ENCODE measurements around the gene DPCD. TPM values are rescaled to one million over a fixed set of nuclear protein-coding genes. Genes with fewer than 3 reads are reported as not detected.

The DPCD gene
- polyA plus RNA-seq, 1 of the 3 experiments (the other 2 are of a cell fraction), result 106 TPM

DNA sequence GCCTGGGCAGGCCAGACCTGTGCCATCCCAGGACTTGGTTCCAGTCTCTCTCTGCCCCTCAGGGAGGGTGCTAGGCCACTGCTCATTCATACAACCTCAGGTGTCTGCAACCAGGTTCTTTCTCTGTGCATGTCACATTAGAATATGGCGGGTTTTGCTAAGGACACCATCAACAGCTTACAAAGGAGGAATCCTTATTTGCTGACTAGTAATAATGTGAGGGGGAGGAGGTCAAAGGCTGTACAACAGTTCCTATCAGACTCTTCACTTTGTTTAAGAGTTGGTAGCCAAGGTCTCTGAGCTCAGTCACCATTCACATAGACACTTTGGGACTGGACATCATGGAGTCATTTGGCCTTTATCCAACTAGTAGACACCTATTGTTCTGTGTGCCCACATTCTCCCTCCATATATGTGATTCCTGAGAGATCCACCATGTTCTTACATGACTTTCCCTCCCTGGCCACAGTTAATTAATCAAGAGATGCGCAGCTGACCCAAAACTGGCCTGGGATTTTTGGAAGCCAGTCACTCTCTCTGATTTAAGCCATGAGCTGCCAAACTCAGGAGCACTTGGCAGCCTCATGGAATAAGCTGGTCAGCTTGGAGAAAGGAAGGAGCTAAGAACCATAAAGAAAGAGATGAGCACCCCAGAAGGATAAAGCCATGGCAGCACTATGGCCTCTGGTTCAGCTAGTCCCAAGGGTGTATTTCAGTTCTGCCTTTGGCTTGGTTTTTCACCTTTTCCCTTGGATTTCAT, 51.2 kb downstream of the DPCD start:
- CTCF ChIA-PET, result interaction anchor here (1.0 to 1.1 kb wide), 2 partner anchors 12 to 37 kb away, joined by 3 to 5 read pairs; no protein-coding TSS in a partner anchor
- Histone ChIP-seq H3K4me3 (ENCODE audit: low read depth in 2 of 2, low read length in 1 of 2) (no peak overlapping the region), H3K4me1 (ENCODE audit: control insufficient read depth in 1 of 2, insufficient read depth in 2 of 2, low read depth in 1 of 2, low read length in 1 of 2) (no peaks in the 10 kb centered on the region), H3F3A (replicated peaks; ENCODE audit: insufficient read depth) (no peaks in the 10 kb centered on the region), H3K4me2 (no peak overlapping the region), H4K20me1 (ENCODE audit: insufficient read depth) (no peaks in the 10 kb centered on the region), H3K9ac (no peak overlapping the region), H3K9me2 (no peaks in the 10 kb centered on the region), H3K79me2 (ENCODE audit: insufficient read depth) (no peaks in the 10 kb centered on the region), H3K36me3 (replicated peaks in 1 of 2; ENCODE audit: control insufficient read depth in 1 of 2, insufficient read depth in 2 of 2, low read length in 1 of 2) (peaks cover 8 to 9% of the 10 kb centered on the region in 2 experiments), H3K9me3 (no peaks in the 10 kb centered on the region), H3K27ac (ENCODE audit: low read depth in 2 of 2, low read length in 1 of 2) (no peak overlapping the region), H2AFZ (ENCODE audit: low read depth) (no peak overlapping the region), H3K27me3 (ENCODE audit: insufficient read depth) (no peaks in the 10 kb centered on the region)
- no peak for DNase-seq
- TF ChIP-seq JUND (IDR thresholded peaks at IDR 0.05), result no peak
- TF ChIP-seq POLR2AphosphoS5 (IDR thresholded peaks at IDR 0.05; ENCODE audit: low read depth, low read length), result no peak
- TF ChIP-seq, protein P1, sequence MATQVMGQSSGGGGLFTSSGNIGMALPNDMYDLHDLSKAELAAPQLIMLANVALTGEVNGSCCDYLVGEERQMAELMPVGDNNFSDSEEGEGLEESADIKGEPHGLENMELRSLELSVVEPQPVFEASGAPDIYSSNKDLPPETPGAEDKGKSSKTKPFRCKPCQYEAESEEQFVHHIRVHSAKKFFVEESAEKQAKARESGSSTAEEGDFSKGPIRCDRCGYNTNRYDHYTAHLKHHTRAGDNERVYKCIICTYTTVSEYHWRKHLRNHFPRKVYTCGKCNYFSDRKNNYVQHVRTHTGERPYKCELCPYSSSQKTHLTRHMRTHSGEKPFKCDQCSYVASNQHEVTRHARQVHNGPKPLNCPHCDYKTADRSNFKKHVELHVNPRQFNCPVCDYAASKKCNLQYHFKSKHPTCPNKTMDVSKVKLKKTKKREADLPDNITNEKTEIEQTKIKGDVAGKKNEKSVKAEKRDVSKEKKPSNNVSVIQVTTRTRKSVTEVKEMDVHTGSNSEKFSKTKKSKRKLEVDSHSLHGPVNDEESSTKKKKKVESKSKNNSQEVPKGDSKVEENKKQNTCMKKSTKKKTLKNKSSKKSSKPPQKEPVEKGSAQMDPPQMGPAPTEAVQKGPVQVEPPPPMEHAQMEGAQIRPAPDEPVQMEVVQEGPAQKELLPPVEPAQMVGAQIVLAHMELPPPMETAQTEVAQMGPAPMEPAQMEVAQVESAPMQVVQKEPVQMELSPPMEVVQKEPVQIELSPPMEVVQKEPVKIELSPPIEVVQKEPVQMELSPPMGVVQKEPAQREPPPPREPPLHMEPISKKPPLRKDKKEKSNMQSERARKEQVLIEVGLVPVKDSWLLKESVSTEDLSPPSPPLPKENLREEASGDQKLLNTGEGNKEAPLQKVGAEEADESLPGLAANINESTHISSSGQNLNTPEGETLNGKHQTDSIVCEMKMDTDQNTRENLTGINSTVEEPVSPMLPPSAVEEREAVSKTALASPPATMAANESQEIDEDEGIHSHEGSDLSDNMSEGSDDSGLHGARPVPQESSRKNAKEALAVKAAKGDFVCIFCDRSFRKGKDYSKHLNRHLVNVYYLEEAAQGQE (IDR thresholded peaks at IDR 0.05; ENCODE audit: low read depth, low read length), result no peak
- no peak for TF ChIP-seq GABPA (IDR thresholded peaks at IDR 0.05; ENCODE audit: low read depth)
- WGBS (ENCODE audit: low lambda C conversion rate), result 100% methylated on average over 2 of the region's 2 CpGs
- POLR2A ChIA-PET, result no interaction called here

DNA sequence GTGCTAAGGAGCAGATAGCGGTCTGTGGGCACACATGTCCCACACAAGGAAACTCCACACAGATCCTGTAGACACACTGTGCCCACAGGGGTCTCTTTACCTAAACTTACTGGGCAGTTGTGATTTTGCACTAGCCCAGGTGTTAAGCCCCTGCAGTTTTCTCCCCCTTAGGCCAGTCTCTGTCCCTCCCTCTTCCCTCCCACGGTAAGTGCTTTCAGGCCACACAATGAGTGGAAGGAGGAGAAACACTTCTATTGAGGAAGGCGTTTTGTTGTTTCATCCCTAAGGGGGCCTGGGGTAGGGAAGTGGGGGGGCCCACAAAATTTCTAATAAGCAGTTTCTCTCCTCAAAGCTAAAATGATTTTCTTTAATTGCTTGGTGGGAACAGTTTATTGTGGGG, 55.4 kb downstream of the DPCD start:
- Histone ChIP-seq H2AFZ (ENCODE audit: low read depth) (no peak overlapping the region), H3K4me3 (ENCODE audit: low read depth in 2 of 2, low read length in 1 of 2) (no peak overlapping the region), H3K27me3 (ENCODE audit: insufficient read depth) (no peaks in the 10 kb centered on the region), H3F3A (replicated peaks; ENCODE audit: insufficient read depth) (no peaks in the 10 kb centered on the region), H3K9me3 (no peaks in the 10 kb centered on the region), H3K79me2 (ENCODE audit: insufficient read depth) (no peaks in the 10 kb centered on the region), H3K36me3 (replicated peaks in 1 of 2; ENCODE audit: control insufficient read depth in 1 of 2, insufficient read depth in 2 of 2, low read length in 1 of 2) (peaks cover 0 to 14% of the 10 kb centered on the region in 2 experiments), H3K4me1 (ENCODE audit: control insufficient read depth in 1 of 2, insufficient read depth in 2 of 2, low read depth in 1 of 2, low read length in 1 of 2) (no peaks in the 10 kb centered on the region; a peak in 1 of 4 replicates), H3K9ac (no peak overlapping the region), H4K20me1 (ENCODE audit: insufficient read depth) (no peaks in the 10 kb centered on the region), H3K27ac (ENCODE audit: low read depth in 2 of 2, low read length in 1 of 2) (no peak overlapping the region), H3K9me2 (no peaks in the 10 kb centered on the region), H3K4me2 (no peak overlapping the region)
- 91% methylated on average over 3 of the region's 3 CpGs for WGBS (ENCODE audit: low lambda C conversion rate)
- no peak for DNase-seq
- ChIA-PET POLR2A (no interaction called here), CTCF (no interaction called here)
- TF ChIP-seq EZH2phosphoT487 (IDR thresholded peaks at IDR 0.05; ENCODE audit: borderline replicate concordance, low read depth), result no peak
- TF ChIP-seq, protein P2, sequence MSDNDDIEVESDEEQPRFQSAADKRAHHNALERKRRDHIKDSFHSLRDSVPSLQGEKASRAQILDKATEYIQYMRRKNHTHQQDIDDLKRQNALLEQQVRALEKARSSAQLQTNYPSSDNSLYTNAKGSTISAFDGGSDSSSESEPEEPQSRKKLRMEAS (IDR thresholded peaks at IDR 0.05; ENCODE audit: low read depth), result no peak
- no peak for TF ChIP-seq CHD2 (IDR thresholded peaks at IDR 0.05; ENCODE audit: low read length, partially characterized antibody)
- TF ChIP-seq, protein P3, sequence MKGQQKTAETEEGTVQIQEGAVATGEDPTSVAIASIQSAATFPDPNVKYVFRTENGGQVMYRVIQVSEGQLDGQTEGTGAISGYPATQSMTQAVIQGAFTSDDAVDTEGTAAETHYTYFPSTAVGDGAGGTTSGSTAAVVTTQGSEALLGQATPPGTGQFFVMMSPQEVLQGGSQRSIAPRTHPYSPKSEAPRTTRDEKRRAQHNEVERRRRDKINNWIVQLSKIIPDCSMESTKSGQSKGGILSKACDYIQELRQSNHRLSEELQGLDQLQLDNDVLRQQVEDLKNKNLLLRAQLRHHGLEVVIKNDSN (IDR thresholded peaks at IDR 0.05; ENCODE audit: borderline replicate concordance, low read depth), result no peak
- TF ChIP-seq RFX5 (IDR thresholded peaks at IDR 0.05; ENCODE audit: low read length), result no peak
- no peak for TF ChIP-seq GABPA (IDR thresholded peaks at IDR 0.05; ENCODE audit: low read depth)
- TF ChIP-seq NFIC (IDR thresholded peaks at IDR 0.05; ENCODE audit: borderline replicate concordance), result no peak
- TF ChIP-seq MEF2A (IDR thresholded peaks at IDR 0.05; ENCODE audit: borderline replicate concordance, low read depth), result no peak

All from SK-N-SH (cell line).